Lower leg skin (tissue), 3 donors: Measurements from ENCODE around the gene POMGNT1.

Experiments
- POLR2A ChIP-seq, 2 donors: fragments of 450-650 bp; IDR thresholded peaks; one replicate each; pipeline ENCODE4 v1.6.1; 2016 to 2017; ENCODE audit warnings: antibody characterized with exemption in 2 of 2, mild to moderate bottlenecking in 1 of 2, moderate library complexity in 1 of 2
- TF ChIP-seq, protein P1 (sequence below), 3 donors: fragments of 450-650 bp; IDR thresholded peaks; one replicate each; pipeline ENCODE4 v1.5.1; 2016; ENCODE audit warnings: antibody characterized with exemption in 3 of 3, mild to moderate bottlenecking in 3 of 3, moderate library complexity in 2 of 3

DNA sequence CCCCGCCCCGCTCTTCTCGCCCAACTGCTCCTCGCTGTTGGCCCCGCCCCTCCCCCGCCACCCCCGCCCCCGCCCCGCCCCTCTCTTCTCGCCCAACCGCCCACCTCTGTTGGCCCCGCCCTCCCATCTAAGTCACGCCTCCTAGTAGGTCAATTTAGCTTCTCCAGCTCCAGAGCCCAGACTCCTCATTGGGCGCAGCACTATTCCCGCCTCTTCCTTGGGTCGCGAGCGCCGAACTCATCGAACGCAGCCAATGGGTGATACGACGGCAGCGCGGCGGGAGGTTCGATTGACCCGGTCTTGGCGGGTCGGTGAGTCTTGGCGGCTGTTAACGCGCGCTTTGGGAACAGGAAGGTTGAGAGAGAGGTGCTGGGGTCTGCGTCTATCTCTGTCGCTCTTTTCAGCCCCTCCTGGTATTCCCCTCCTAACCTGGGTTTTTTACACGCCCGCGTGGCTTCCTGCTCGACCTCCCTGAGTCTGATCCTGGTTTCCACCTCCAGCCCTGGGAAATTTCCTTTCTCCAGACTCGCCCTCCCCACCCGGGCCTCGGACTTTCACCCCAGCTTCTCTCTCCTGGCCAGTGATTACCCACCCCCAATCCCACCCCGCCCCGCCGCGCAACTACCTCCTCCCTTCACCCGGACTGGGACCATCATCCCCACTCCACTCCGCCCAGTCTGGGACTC lies 49.3 kb upstream of the POMGNT1 start, which contains the start of gene RAD54L:
- TF ChIP-seq, protein P1, sequence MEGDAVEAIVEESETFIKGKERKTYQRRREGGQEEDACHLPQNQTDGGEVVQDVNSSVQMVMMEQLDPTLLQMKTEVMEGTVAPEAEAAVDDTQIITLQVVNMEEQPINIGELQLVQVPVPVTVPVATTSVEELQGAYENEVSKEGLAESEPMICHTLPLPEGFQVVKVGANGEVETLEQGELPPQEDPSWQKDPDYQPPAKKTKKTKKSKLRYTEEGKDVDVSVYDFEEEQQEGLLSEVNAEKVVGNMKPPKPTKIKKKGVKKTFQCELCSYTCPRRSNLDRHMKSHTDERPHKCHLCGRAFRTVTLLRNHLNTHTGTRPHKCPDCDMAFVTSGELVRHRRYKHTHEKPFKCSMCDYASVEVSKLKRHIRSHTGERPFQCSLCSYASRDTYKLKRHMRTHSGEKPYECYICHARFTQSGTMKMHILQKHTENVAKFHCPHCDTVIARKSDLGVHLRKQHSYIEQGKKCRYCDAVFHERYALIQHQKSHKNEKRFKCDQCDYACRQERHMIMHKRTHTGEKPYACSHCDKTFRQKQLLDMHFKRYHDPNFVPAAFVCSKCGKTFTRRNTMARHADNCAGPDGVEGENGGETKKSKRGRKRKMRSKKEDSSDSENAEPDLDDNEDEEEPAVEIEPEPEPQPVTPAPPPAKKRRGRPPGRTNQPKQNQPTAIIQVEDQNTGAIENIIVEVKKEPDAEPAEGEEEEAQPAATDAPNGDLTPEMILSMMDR (IDR thresholded peaks at IDR 0.05): no peak
- TF ChIP-seq POLR2A (IDR thresholded peaks at IDR 0.05): no peak
